Ascending aorta (tissue), 2 donors: ENCODE measurements around the gene MAP3K5. TPM values are rescaled to one million over a fixed set of nuclear protein-coding genes. Genes with fewer than 3 reads are reported as not detected.

Source experiments
- DNase-seq, 2 donors: peaks; one replicate each; pipeline ENCODE4 v3.0.0-alpha.2; 2019; ENCODE audit warnings: low spot score in 2 of 2
- H3K27ac ChIP-seq, 2 donors: fragments of 200-600 bp; sonication (generic); one replicate each; pipeline ENCODE4 v1.5.1; 2016 to 2017; ENCODE audit warnings: mild to moderate bottlenecking in 1 of 2
- H3K27me3 ChIP-seq: fragments of 200-600 bp; sonication (generic); one replicate; pipeline ENCODE4 v1.5.1; 2017
- H3K36me3 ChIP-seq, 2 donors: fragments of 200-600 bp; sonication (generic); one replicate each; pipeline ENCODE4 v1.5.1; 2016
- H3K4me1 ChIP-seq, 2 donors: fragments of 200-600 bp; sonication (generic); one replicate each; pipeline ENCODE4 v1.5.1; 2016 to 2017; ENCODE audit warnings: mild to moderate bottlenecking in 1 of 2
- H3K4me3 ChIP-seq, 2 donors: fragments of 200-600 bp; sonication (generic); one replicate each; pipeline ENCODE4 v1.5.1; 2016 to 2017; ENCODE audit warnings: mild to moderate bottlenecking in 1 of 2
- H3K9me3 ChIP-seq, 2 donors: fragments of 200-600 bp; sonication (generic); one replicate each; pipeline ENCODE4 v1.5.1; 2016
- CTCF ChIP-seq, 3 experiments: fragments of 200-600 bp in 2 of 3; fragments of 450-650 bp in 1 of 3; sonication (generic) in 2 of 3; IDR thresholded peaks; one replicate each; pipeline ENCODE4 v1.5.1; 2016 to 2019; ENCODE audit warnings: antibody characterized with exemption in 3 of 3, mild to moderate bottlenecking in 1 of 3, moderate library complexity in 1 of 3
- intact Hi-C: fragments of 100-400 bp; cut with DNase I; formaldehyde crosslinking; loops from one replicate; pipeline ENCODE4 v1.15.1; 2023
- total RNA-seq: library from RNA; depleted of rRNA; stranded (reverse); fragments of >200 nt; gene quantifications from one replicate; pipeline ENCODE4 v1.1.0, GENCODE V29; 2016

Gene MAP3K5
- 40.9 TPM for total RNA-seq

GRCh38 chr6:136792410-136793262, at the start of gene MAP3K5:
Gene MAP3K5, minus strand, starts transcription at chr6:136792477. Its CDS starts 320 bp downstream, at chr6:136792157.
- H3K4me3 ChIP-seq, result peak within 1 kb of the TSS; percentile 74 to 81
- DNase-seq, result peak; percentile 77 to 98
- H3K27ac ChIP-seq, result peak within 1 kb of the TSS; percentile 98 to 99
- no peaks in the 10 kb centered on the region for H3K9me3 ChIP-seq
- peaks cover 3 to 16% of the 10 kb centered on the region in 2 donors for H3K4me1 ChIP-seq
- no peaks in the 10 kb centered on the region for H3K27me3 ChIP-seq
- H3K36me3 ChIP-seq, result no peaks in the 10 kb centered on the region
- peak; percentile 82 to 89 (median 85) for TF ChIP-seq CTCF (IDR thresholded peaks at IDR 0.05)
- intact Hi-C loops, result loop anchor here (1.0 to 10.0 kb wide), 9 partner anchors 30 to 508 kb away; partner anchors contain the start of genes BCLAF1 and PEX7

GRCh38 chr6:136840276-136841001, 48.2 kb upstream of the MAP3K5 start:
- no peak for DNase-seq
- TF ChIP-seq CTCF (IDR thresholded peaks at IDR 0.05), result no peak
- H3K4me3 ChIP-seq, result no peak overlapping the region
- no peaks in the 10 kb centered on the region for H3K4me1 ChIP-seq
- intact Hi-C loops, result no loop called here
- no peaks in the 10 kb centered on the region for H3K27me3 ChIP-seq
- no peaks in the 10 kb centered on the region for H3K36me3 ChIP-seq
- no peaks in the 10 kb centered on the region for H3K9me3 ChIP-seq
- H3K27ac ChIP-seq, result no peak overlapping the region

- TF ChIP-seq CTCF (IDR thresholded peaks at IDR 0.05), result no peak
- Histone ChIP-seq H3K27me3 (no peaks in the 10 kb centered on the region), H3K9me3 (no peaks in the 10 kb centered on the region), H3K36me3 (peaks cover 0 to 9% of the 10 kb centered on the region in 2 donors), H3K4me1 (no peaks in the 10 kb centered on the region), H3K4me3 (no peak overlapping the region), H3K27ac (no peak overlapping the region)
- no peak for DNase-seq
- intact Hi-C loops, result no loop called here
Observed at GRCh38 chr6:136831873-136832562, 39.7 kb upstream of the MAP3K5 start.

GRCh38 chr6:136826216-136826615, 33.9 kb upstream of the MAP3K5 start:
- no peak for TF ChIP-seq CTCF (IDR thresholded peaks at IDR 0.05)
- no peak overlapping the region for H3K27ac ChIP-seq
- no peak for DNase-seq
- H3K36me3 ChIP-seq, result peaks cover 7 to 10% of the 10 kb centered on the region in 2 donors
- no peaks in the 10 kb centered on the region for H3K4me1 ChIP-seq
- H3K9me3 ChIP-seq, result no peaks in the 10 kb centered on the region
- H3K27me3 ChIP-seq, result no peaks in the 10 kb centered on the region
- intact Hi-C loops, result no loop called here
- no peak overlapping the region for H3K4me3 ChIP-seq

- TF ChIP-seq CTCF (IDR thresholded peaks at IDR 0.05), result no peak
- peaks cover 7 to 10% of the 10 kb centered on the region in 2 donors for H3K36me3 ChIP-seq
- H3K27ac ChIP-seq, result peak overlapping the region; percentile 88 to 97
- no peaks in the 10 kb centered on the region for H3K27me3 ChIP-seq
- intact Hi-C loops, result loop anchor here (2.0 to 5.0 kb wide), 3 partner anchors 396 to 1326 kb away; partner anchors contain the start of genes AHI1, BCLAF1 and IFNGR1
- peak overlapping the region; percentile 73 to 95 for H3K4me3 ChIP-seq
- no peaks in the 10 kb centered on the region for H3K4me1 ChIP-seq
- DNase-seq, result no peak
- no peaks in the 10 kb centered on the region for H3K9me3 ChIP-seq
Observed at GRCh38 chr6:136823128-136823660, 30.9 kb upstream of the MAP3K5 start.
